GM18870 (cell line): ENCODE measurements around the gene ZNF684.
"Not testable (repeated sequence)": the region's sequence is repeated elsewhere in the genome, so short reads cannot be mapped to it uniquely, and the experiment has no call there.

Experiments
- ATAC-seq: cut with Tn5 transposase; IDR thresholded peaks from one replicate; pipeline ENCODE4 v1.9.1; 2021; ENCODE audit warnings: moderate library complexity; ENCODE audit not compliant: unreplicated experiment

Gene ZNF684

DNA sequence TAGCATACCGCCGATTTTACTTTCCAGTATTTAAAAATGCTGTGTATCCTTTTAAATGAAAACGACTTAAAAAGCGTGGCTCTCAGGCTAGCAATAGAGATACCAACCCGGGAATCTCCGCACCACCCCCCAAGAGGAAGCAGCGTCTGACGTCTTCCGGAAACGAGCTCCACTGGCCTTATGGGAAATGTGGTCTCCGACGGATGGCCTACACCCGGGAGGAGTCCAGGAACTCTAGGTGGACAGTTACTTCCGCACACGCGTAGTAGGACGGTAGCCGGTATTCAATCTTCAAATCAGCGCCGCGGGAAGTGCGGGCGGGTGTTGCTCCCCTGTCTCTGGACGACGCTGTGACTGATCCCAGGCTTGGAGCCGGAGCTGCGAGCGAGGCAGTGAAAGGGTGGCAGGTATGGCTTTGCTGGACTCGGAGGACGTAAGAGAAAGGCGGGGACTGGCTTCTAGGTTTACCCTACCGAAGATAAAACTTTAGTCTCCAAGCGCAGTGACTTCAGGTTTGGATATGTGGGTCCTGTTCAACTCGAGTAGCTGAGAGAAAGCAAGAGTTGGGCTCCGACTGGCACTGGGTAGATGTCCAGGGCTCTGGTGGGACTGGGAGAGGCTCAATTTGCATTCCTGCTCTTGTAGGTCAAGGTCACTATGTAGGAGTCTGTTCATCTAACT, at the start of gene ZNF684:
ZNF684 (plus strand) TSS at position 257 of the 681 bp plus-strand sequence. CDS start 1,530 bp downstream, outside the sequence.
- ATAC-seq, result peak; percentile 93

DNA sequence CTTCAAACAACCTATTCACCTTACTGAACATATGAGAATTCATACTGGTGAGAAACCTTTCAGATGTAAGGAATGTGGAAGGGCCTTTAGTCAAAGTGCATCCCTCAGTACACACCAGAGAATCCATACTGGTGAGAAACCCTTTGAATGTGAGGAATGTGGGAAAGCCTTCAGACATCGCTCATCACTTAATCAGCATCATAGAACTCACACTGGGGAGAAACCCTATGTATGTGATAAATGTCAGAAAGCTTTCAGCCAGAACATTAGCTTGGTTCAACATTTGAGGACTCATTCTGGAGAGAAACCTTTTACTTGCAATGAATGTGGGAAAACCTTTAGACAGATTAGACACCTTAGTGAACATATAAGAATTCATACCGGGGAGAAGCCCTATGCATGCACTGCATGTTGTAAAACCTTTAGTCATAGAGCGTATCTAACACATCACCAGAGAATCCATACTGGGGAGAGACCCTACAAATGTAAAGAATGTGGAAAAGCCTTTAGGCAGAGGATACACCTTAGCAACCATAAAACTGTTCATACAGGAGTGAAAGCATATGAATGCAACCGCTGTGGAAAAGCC, 36.0 kb upstream of the ZNF684 start:
- ATAC-seq, result no peak

DNA sequence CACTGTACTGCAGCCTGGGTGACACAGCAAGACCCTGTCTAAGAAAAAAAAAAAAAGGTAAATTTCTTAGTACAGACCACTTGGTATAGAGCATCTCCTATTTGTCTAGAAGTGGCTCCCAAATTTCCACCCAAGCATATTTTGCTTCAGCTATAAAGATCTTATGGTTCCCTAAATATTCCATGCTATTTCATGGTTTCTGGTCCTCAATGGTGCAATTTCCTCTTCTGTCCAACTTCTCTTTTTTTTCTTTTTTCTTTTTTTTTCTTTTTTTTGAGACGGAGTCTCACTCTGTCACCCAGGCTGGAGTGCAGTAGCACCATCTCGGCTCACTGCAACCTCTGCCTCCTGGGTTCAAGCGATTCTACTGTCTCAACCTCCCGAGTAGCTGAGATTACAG, 28.8 kb upstream of the ZNF684 start:
- ATAC-seq, result not testable (repeated sequence)

DNA sequence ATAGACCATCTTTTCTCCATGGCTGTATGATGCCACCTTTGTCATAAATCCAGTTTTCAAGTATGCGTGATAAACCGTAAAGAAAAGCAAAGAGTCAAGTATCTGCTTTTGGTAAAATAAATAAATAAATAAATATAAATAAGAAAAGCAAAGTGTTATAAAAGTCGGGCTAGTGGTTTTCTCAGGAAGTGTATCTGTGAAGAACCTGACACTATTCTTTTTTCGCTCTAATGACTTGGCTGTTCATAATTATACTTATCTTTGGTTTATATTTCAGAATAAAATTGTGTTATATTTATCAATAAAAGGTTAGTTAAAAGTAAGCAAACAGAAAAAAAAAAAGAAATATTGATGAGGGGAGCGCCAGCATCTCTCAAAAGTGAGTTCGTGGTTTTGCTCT, 23.5 kb upstream of the ZNF684 start:
- ATAC-seq, result no peak

DNA sequence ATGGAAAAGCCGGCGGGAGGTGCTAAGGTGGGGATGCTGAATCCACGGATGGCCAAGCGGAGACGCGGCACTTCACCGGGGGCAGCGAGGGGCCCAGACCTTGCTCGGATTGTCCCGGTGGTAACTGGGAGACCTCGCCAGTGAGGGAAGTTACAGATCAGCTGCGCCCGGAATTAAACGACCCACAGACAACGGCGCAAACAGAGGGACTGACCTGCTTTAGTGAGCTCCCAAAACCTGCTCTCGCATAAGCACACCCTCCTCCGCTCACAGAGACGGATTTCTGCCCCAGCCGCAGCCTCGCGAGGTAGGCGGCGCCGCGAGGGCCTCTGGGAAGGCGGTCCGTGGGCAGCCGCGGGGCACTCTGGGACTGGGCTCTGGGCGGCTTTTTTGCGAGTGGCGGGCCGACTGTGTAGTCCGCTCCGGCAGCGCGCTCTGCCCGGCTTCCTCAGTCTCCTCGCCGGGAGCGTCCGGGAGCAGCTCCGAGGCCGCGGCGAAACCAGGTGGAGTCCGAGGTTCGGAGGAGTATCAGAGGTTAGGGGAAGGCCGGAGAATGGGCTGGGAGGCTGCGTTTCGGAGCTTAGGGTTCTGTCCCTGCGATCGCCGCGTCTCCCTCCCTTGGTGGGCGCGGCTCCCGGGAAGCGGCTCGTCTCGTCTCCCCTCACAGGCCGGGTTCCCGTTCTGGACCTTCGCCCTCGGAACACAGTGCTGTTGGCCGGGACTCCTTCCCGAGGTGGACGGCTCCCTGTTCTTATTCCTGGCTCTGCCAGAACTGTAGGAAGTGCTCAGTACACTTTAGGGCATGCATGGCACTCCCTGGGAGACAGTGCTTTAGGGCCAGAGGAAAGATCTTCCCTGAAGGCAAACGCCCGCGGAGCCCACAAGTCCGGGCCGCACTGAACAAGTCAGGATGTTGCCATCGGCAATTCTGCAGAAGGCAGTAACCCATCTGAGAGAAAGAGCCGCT, 22.8 kb upstream of the ZNF684 start, which contains the start of gene EXO5:
EXO5 (plus strand) TSS at position 393 of the 967 bp plus-strand sequence. CDS start 5,778 bp downstream, outside the sequence.
- ATAC-seq, result no peak

DNA sequence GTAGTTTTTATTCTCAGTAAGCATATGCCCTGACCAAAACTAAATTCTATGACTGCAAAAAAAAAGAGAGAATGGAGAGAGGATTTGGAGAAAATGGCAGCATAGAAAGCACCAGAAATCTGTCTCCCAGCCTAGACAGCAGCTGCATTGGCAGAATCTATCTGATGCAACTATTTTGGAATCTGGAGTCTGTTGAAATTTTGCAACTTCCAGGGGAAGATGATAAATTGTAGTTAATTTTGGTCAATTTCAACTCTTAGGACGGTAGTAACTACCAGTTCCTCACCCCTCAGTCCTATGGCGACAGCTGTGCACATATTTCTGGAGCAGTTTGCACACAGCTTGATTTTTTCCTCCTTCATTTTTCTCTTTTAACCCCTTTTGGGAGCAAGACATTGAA, 11.9 kb upstream of the ZNF684 start:
- ATAC-seq, result no peak

DNA sequence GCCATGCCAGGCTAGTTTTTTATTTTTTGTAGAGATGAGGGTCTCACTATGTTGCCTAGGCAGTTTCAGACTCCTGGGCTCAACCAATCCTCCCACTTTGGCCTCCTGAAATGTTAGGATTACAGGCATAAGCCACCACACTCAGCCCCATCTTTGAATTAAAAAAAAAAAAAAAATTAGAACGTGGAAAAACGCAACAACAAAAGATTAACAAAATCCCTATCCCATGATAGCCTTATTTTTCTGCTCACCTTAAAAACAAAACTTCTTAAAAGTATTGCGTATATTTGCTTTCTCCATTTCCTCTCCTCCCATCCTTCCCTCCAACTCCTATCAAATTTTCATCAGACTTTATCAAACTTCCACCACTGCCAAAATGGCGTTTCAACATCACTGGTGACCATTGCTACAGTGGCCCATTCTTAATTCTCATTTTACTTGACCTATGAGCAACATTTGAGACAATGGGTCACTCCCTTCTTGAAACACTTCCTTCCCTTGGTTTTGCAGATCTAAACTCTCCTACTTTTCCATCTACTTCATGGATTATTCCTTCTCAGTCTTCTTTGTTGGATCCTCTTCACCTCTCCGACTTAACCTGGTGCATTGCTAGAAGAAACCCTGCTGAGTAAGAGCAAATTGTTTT, 579 bp upstream of the ZNF684 start:
- ATAC-seq, result peak; percentile 9

DNA sequence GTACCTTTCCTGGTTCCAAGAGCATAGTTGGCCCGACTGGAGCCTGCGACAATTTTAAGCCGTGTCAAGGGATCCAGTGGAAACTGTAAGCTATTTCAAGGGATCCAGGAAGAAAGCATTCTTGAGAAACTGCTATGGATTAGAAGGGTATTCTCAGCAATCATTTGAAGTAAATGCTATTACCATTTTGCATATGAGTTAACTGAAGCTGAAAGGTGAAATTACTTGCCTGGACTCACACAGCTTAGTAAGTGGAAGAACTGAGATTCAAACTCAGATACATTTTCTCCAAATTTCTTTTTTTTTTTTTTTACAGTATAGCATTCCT, 589 bp downstream of the ZNF684 start:
- ATAC-seq, result no peak

DNA sequence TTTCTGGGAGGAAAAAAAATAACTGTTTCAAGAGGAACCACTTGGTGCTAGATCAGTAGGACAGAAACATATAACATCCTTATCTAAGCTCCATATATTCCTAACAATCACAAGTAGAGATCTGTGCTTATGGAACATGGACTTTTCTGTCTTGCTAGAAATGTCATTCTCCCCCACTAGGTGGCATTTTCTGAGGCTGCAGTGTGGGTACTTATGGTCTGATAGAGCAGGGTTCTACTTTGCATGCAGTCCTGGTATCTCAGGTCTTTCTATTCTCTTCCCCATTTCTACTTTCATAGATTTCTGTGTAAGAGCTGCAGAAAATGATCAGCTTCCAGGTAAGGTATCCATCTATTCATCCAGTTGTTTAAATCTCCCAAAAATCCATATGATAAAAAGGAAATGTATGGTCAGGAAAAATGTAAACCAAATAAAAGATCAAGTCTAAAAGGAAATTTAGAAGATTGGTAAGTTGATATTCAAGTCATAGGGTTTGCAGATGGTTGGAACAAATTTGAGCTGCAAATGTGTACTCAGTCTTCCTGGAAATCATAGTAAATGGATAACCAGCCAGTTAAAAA, 1.5 kb downstream of the ZNF684 start:
- no peak for ATAC-seq

DNA sequence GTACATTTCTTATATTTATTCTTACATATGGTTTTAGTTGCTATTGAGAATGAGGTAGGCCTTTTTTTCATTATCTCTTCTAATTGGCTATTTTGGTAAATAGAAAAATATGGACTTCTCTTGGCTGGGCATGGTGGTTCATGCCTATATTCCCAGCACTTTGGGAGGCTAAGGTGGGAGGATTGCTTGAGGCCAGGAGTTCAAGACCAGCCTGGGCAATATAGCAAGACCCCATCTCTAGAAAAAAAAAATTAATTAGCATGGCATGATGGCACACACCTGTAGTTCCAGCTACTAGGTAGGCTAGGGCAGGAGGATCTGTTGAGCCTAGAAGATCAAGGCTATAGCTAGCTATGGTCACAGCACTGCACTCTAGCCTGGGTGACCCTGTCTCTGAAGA, 3.2 kb downstream of the ZNF684 start:
- no peak for ATAC-seq

DNA sequence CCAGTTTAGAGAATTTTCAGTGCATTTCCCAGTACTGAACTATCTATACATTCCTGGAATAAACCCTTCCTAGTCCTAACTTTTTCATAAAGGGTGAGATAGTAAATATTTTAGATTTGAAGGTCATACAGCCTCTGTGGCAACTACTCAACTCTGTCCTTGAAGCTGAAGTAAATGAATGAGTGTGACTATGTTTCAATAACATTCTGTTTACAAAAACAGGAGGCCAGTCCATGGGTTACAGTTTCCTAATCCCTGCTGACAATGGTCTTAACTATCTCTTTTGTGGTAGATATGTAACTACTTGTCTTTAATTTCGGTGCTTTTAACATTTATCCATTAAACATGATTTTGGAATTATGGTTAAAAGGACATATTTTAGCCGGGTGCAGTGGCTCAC, 4.3 kb downstream of the ZNF684 start:
- ATAC-seq, result no peak

DNA sequence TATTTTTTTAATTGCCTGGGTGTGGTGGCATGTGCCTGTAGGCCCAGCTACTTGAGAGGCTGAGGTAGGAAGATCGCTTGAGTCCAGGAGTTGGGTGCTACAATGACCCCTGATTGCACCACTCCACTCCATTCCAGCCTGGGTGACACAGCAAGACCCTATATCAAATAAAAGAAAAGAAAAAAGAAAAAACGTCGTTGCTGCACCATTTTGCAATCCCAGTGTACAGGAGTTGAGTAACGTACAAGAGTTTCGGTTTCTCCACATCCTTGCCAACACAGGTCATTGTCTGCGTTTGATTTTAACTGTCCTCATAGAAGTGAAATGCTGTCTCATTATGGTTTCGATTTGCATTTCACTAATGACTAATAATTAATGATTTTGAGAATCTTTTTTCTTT, 7.9 kb downstream of the ZNF684 start:
- no peak for ATAC-seq

DNA sequence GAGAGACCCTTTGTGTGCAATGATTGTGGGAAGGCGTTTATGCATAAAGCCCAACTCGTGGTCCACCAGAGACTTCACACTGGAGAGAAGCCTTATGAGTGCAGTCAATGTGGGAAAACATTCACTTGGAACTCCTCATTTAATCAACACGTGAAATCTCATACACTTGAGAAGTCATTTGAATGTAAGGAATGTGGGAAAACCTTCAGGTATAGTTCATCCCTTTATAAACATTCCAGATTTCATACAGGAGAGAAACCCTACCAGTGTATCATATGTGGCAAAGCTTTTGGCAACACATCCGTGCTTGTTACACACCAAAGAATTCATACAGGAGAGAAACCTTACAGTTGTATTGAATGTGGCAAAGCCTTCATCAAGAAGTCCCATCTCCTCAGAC, 15.5 kb downstream of the ZNF684 start:
- ATAC-seq, result no peak

DNA sequence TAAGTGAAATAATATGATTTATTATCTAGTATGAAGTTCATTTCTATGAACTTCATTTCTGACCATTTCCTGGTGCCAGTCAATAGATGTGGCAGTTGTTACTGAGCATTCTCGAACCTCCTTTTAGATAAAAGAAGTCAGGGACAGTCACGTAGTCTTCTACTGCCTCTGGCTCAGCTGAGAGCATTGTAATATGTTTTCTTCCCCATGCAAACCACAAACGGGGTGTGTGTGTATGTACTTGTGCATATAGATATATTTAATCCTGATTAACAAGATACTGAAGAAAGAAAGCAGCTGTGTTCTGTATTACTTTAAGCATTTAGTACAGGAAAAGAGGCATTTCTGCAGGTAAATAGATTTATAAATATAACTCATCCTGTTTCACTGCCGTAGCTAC, 21.6 kb downstream of the ZNF684 start:
- ATAC-seq, result no peak

DNA sequence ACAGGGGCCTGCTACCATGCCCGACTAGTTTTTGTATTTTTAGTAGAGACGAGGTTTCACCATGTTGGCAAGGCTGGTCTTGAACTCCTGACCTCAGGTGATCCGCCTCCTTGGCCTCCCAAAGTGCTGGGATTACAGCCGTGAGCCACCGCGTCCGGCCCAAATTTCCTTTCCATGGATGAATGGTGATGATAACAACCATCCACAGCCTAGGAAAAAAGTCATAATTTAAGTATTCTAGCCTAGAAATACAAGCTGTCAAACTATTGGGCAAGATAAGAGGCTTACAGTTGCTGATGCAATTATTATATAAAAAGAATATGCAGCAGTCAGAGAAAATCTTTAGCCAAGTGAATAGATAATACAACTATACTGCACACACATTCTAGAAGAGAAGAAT, 23.4 kb downstream of the ZNF684 start:
- not testable (repeated sequence) for ATAC-seq

DNA sequence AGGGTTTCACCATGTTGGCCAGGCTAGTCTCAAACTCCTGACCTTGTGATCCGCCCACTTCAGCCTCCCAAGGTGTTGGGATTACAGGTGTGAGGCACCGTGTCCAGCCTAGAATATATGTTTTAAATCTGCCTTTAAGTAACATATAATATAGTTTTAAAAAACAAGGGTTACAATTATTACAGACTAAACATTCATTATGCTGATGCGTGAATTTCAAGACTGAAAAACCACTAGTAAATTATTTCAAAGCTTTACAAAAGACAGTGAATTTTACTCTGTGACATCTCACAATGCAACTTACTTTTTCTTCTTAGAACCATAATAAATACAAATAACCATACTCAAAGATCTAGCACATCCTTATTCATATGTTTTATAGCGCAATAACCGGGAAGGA, 24.7 kb downstream of the ZNF684 start:
- ATAC-seq, result no peak

DNA sequence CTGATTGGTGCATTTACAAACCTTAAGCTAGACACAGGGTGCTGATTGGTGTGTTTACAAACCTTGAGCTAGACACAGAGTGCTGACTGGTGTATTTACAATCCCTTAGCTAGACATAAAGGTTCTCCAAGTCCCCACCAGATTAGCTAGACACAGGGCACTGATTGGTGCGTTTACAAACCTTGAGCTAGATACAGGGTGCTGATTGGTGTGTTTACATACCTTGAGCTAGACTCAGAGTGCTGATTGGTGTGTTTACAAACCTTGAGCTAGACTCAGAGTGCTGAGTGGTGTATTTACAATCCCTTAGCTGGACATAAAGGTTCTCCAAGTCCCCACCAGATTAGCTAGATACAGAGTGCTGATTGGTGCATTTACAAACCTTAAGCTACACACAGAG, 26.8 kb downstream of the ZNF684 start:
- not testable (repeated sequence) for ATAC-seq

DNA sequence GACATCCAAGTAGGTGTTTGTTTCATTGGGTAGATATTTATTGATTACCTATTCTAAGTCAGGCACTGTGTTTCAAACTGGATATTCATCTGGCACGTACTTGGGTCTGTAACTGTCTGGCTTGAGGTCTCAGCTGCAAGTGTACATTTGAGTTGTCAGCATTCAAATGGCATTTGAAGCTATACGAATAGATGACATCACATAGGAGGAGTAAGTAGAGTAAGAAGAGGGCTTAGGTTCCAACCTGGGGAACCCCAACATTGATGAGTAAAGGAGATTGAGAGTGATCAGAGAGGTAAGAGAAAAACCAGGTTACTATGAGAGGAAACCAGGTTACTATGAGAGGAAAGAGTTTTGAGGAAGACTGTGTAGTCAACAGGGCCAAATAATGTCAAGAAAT, 30.7 kb downstream of the ZNF684 start:
- ATAC-seq, result no peak

DNA sequence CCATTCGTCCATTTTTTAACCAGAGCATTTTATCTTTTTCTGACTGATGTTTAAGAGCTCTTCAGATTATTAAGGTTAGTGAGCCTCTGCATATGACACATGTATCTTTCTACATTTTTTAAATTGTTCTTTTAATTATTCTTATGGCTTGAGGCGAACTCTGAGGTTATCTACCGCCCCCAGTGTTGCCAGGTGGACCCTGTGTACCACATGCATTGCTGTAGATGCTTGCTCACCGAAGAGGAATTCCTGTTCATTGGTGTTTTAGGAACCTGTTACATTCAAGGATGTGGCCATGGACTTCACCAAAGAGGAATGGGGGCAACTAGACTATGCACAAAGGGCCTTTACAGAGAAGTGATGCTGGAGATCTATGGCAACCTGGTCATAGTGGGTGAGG, 31.8 kb downstream of the ZNF684 start:
- ATAC-seq, result no peak

DNA sequence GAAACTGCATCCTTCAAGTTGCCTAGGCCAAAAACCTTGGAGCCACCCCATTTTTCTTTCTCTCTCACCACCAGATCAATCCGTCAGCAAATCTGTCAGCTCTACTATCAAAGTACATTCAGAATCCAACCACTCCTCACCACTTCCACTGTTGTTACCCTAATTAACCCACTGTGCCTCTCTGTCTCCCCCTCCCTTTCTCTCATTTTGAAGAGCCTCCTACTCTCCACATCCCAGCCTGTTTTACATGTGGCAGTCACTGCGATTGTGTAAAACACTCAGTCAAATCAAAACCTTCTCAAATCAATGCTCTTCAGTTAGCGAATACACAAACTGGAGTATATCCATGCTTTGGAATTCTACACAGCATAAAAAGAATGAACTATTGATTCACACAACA, 33.1 kb downstream of the ZNF684 start:
- ATAC-seq, result no peak

DNA sequence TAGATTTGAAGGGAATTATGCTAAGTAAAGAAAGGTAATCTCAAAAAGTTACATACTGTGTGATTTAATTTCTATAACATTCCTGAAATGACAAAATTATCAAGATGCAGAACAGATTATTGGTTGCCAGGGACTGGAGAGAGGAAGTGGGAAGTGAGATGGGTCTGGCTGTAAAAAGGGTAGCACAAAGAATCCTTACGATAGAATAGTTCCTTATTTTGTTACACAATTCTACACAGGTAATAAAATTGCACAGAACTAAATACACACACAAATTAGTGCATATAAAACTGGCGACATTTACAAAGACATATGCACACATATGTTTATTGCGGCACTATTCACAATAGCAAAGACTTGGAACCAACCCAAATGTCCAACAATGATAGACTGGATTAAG, 33.5 kb downstream of the ZNF684 start:
- no peak for ATAC-seq
